ENCODE measurements around the gene PPP2R5C. TPM values are rescaled to one million over a fixed set of nuclear protein-coding genes. Genes with fewer than 3 reads are reported as not detected.

PPP2R5C gene
- total and polyA plus RNA-seq, 9 of the 15 experiments (the other 6 are each of a cell fraction or from before 2014, with no cell fraction given), result 284 to 617 (median 395) TPM

DNA sequence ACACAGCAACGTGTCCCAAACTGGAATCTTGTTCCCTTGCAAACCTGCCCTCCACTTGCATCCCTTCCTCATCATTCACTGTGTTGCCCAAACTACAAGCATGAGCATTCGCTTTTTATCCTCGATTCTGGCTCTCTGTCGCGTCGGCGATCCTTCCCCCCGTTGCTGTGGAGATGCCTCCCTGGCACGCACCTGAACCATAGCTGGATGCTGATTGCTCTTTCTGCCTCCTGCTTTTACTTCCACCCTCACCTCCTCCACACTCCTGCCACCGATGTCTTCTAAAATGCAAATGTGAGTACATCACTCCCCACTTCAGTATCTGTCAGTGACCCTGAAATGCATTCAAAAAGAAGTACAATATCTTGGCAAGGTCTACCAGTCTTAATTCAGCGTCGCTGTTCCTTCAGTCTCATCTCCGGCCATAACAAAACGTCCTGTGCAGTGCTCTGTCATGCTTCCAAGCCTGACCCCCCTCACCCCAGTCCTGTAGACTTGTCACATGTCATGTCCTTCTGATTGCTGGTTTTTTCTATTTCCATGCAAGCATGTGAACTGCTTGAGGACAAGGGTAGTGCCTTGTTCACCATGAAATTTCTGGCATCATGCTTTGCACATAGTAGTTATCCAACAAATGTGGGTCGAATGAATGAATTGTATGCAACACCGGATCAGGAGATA is 2.5 kb upstream of the PPP2R5C start:
- H3K27me3 ChIP-seq (ENCODE audit: control insufficient read depth in 2 of 2, insufficient read depth in 2 of 2, low read length in 2 of 2), result no peaks in the 10 kb centered on the region
- in situ Hi-C loops (cut with MboI) (loop anchor here (5.0 kb wide), 1 partner anchor 42 kb away; no protein-coding TSS in a partner anchor), intact Hi-C loops (cut with micrococcal nuclease) (no loop called here)
- POLR2A ChIA-PET, result interaction anchor here (0.5 to 1.7 kb wide), 4 partner anchors 49 to 1176 kb away, joined by 3 to 11 read pairs (median 3); no protein-coding TSS in a partner anchor
- DNase-seq (ENCODE audit: extremely low read depth in 1 of 4, low spot score in 3 of 4) (no peak), ATAC-seq (no peak), FAIRE-seq (no peak)
- peak overlapping the region; percentile 29 to 51; a peak in 2 of 4 replicates for H3K9ac ChIP-seq (ENCODE audit: insufficient read depth in 1 of 2, low read depth in 2 of 2, low read length in 2 of 2)
- no peaks in the 10 kb centered on the region for H3K9me1 ChIP-seq (ENCODE audit: control insufficient read depth, insufficient read depth, low read length)
- H3K9me3 ChIP-seq (replicated peaks; ENCODE audit: control insufficient read depth, insufficient read depth, low read depth, low read length), result 0 out of 2 replicates have a peak, but pooled peaks cover 2% of the 10 kb centered on the region
- WGBS (ENCODE audit: insufficient coverage, low coverage, missing lambda C conversion rate), result 68% methylated on average over 12 of the region's 16 CpGs
- H4K20me1 ChIP-seq (replicated peaks; ENCODE audit: control insufficient read depth, insufficient read depth, low read length), result peaks cover 5% of the 10 kb centered on the region
- H2AFZ ChIP-seq (ENCODE audit: low read depth, low read length), result 0 out of 2 replicates have a peak overlapping the region, but pooled peaks have one; percentile 87
- peaks cover 27% of the 10 kb centered on the region for H3K79me2 ChIP-seq (ENCODE audit: control insufficient read depth, insufficient read depth, low read length)
- no peak overlapping the region for H3K4me3 ChIP-seq
- peaks cover 14% of the 10 kb centered on the region for H3K36me3 ChIP-seq (ENCODE audit: control insufficient read depth, insufficient read depth, low read length)
- peak overlapping the region; percentile 78 for H3K4me2 ChIP-seq (ENCODE audit: insufficient read depth, low read length)
- H3K4me1 ChIP-seq (replicated peaks in 1 of 2; ENCODE audit: control insufficient read depth in 2 of 2, insufficient read depth in 2 of 2, low read length in 2 of 2), result peaks cover 11 to 17% of the 10 kb centered on the region in 2 experiments
- CTCF ChIA-PET (ENCODE audit: low intra/inter-chr PET ratio), result no interaction called here
- no peak overlapping the region; the same call in 2 of the 3 replicates for H3K27ac ChIP-seq (ENCODE audit: extremely low read depth, low read depth, low read length)
- no TSS peak for BruUV-seq (replicated peaks)
- TF ChIP-seq, protein P1, sequence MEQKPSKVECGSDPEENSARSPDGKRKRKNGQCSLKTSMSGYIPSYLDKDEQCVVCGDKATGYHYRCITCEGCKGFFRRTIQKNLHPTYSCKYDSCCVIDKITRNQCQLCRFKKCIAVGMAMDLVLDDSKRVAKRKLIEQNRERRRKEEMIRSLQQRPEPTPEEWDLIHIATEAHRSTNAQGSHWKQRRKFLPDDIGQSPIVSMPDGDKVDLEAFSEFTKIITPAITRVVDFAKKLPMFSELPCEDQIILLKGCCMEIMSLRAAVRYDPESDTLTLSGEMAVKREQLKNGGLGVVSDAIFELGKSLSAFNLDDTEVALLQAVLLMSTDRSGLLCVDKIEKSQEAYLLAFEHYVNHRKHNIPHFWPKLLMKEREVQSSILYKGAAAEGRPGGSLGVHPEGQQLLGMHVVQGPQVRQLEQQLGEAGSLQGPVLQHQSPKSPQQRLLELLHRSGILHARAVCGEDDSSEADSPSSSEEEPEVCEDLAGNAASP (IDR thresholded peaks at IDR 0.05), result no peak
- no peak for TF ChIP-seq SUPT5H (IDR thresholded peaks at IDR 0.05)
- TF ChIP-seq, protein P2, sequence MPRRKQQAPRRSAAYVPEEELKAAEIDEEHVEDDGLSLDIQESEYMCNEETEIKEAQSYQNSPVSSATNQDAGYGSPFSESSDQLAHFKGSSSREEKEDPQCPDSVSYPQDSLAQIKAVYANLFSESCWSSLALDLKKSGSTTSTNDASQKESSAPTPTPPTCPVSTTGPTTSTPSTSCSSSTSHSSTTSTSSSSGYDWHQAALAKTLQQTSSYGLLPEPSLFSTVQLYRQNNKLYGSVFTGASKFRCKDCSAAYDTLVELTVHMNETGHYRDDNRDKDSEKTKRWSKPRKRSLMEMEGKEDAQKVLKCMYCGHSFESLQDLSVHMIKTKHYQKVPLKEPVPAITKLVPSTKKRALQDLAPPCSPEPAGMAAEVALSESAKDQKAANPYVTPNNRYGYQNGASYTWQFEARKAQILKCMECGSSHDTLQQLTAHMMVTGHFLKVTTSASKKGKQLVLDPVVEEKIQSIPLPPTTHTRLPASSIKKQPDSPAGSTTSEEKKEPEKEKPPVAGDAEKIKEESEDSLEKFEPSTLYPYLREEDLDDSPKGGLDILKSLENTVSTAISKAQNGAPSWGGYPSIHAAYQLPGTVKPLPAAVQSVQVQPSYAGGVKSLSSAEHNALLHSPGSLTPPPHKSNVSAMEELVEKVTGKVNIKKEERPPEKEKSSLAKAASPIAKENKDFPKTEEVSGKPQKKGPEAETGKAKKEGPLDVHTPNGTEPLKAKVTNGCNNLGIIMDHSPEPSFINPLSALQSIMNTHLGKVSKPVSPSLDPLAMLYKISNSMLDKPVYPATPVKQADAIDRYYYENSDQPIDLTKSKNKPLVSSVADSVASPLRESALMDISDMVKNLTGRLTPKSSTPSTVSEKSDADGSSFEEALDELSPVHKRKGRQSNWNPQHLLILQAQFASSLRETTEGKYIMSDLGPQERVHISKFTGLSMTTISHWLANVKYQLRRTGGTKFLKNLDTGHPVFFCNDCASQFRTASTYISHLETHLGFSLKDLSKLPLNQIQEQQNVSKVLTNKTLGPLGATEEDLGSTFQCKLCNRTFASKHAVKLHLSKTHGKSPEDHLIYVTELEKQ (CRISPR knock-in tag; IDR thresholded peaks at IDR 0.05), result no peak
- TF ChIP-seq, protein P3, sequence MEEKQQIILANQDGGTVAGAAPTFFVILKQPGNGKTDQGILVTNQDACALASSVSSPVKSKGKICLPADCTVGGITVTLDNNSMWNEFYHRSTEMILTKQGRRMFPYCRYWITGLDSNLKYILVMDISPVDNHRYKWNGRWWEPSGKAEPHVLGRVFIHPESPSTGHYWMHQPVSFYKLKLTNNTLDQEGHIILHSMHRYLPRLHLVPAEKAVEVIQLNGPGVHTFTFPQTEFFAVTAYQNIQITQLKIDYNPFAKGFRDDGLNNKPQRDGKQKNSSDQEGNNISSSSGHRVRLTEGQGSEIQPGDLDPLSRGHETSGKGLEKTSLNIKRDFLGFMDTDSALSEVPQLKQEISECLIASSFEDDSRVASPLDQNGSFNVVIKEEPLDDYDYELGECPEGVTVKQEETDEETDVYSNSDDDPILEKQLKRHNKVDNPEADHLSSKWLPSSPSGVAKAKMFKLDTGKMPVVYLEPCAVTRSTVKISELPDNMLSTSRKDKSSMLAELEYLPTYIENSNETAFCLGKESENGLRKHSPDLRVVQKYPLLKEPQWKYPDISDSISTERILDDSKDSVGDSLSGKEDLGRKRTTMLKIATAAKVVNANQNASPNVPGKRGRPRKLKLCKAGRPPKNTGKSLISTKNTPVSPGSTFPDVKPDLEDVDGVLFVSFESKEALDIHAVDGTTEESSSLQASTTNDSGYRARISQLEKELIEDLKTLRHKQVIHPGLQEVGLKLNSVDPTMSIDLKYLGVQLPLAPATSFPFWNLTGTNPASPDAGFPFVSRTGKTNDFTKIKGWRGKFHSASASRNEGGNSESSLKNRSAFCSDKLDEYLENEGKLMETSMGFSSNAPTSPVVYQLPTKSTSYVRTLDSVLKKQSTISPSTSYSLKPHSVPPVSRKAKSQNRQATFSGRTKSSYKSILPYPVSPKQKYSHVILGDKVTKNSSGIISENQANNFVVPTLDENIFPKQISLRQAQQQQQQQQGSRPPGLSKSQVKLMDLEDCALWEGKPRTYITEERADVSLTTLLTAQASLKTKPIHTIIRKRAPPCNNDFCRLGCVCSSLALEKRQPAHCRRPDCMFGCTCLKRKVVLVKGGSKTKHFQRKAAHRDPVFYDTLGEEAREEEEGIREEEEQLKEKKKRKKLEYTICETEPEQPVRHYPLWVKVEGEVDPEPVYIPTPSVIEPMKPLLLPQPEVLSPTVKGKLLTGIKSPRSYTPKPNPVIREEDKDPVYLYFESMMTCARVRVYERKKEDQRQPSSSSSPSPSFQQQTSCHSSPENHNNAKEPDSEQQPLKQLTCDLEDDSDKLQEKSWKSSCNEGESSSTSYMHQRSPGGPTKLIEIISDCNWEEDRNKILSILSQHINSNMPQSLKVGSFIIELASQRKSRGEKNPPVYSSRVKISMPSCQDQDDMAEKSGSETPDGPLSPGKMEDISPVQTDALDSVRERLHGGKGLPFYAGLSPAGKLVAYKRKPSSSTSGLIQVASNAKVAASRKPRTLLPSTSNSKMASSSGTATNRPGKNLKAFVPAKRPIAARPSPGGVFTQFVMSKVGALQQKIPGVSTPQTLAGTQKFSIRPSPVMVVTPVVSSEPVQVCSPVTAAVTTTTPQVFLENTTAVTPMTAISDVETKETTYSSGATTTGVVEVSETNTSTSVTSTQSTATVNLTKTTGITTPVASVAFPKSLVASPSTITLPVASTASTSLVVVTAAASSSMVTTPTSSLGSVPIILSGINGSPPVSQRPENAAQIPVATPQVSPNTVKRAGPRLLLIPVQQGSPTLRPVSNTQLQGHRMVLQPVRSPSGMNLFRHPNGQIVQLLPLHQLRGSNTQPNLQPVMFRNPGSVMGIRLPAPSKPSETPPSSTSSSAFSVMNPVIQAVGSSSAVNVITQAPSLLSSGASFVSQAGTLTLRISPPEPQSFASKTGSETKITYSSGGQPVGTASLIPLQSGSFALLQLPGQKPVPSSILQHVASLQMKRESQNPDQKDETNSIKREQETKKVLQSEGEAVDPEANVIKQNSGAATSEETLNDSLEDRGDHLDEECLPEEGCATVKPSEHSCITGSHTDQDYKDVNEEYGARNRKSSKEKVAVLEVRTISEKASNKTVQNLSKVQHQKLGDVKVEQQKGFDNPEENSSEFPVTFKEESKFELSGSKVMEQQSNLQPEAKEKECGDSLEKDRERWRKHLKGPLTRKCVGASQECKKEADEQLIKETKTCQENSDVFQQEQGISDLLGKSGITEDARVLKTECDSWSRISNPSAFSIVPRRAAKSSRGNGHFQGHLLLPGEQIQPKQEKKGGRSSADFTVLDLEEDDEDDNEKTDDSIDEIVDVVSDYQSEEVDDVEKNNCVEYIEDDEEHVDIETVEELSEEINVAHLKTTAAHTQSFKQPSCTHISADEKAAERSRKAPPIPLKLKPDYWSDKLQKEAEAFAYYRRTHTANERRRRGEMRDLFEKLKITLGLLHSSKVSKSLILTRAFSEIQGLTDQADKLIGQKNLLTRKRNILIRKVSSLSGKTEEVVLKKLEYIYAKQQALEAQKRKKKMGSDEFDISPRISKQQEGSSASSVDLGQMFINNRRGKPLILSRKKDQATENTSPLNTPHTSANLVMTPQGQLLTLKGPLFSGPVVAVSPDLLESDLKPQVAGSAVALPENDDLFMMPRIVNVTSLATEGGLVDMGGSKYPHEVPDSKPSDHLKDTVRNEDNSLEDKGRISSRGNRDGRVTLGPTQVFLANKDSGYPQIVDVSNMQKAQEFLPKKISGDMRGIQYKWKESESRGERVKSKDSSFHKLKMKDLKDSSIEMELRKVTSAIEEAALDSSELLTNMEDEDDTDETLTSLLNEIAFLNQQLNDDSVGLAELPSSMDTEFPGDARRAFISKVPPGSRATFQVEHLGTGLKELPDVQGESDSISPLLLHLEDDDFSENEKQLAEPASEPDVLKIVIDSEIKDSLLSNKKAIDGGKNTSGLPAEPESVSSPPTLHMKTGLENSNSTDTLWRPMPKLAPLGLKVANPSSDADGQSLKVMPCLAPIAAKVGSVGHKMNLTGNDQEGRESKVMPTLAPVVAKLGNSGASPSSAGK (IDR thresholded peaks at IDR 0.05), result peak; percentile 65
